Measurements from ENCODE around the gene ADAM22.

ADAM22 gene

DNA sequence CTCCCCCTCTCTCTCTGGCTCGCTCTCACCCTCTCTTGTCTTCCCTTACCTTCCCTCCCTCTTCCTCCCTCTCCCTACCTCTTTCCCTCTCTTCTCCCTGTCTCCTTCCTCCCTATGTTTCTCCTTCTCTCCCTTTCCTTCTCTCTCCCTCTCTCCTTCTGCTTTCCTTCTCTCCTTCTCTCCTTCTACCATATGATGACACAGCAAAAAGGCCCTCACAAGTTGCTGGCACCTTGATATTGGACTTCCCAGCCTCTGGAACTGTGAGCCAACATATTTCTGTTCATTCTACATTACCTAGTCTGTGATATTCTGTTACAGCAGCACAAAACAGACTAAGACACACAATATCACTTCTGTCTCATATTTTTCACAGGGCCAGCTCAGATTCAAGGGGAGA is 135.0 kb downstream of the ADAM22 start:
- H3K4me1 ChIP-seq (ENCODE audit: control insufficient read depth in 1 of 2, insufficient read depth in 1 of 2, low read depth in 1 of 2, low read length in 1 of 2): no peaks in the 10 kb centered on the region
- no peaks in the 10 kb centered on the region for H3K9me3 ChIP-seq
- H3K27ac ChIP-seq: no peak overlapping the region
- H3K4me3 ChIP-seq (ENCODE audit: low read depth in 1 of 2, low read length in 1 of 2): no peak overlapping the region
- no peaks in the 10 kb centered on the region for H3K36me3 ChIP-seq
- no peaks in the 10 kb centered on the region for H3K27me3 ChIP-seq
- TF ChIP-seq, protein P1, sequence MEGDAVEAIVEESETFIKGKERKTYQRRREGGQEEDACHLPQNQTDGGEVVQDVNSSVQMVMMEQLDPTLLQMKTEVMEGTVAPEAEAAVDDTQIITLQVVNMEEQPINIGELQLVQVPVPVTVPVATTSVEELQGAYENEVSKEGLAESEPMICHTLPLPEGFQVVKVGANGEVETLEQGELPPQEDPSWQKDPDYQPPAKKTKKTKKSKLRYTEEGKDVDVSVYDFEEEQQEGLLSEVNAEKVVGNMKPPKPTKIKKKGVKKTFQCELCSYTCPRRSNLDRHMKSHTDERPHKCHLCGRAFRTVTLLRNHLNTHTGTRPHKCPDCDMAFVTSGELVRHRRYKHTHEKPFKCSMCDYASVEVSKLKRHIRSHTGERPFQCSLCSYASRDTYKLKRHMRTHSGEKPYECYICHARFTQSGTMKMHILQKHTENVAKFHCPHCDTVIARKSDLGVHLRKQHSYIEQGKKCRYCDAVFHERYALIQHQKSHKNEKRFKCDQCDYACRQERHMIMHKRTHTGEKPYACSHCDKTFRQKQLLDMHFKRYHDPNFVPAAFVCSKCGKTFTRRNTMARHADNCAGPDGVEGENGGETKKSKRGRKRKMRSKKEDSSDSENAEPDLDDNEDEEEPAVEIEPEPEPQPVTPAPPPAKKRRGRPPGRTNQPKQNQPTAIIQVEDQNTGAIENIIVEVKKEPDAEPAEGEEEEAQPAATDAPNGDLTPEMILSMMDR (IDR thresholded peaks at IDR 0.05): no peak

GRCh38 chr7:88071994-88072714 is 138.1 kb downstream of the ADAM22 start:
- no peaks in the 10 kb centered on the region for H3K36me3 ChIP-seq
- no peak overlapping the region for H3K27ac ChIP-seq
- H3K4me1 ChIP-seq (ENCODE audit: control insufficient read depth in 1 of 2, insufficient read depth in 1 of 2, low read depth in 1 of 2, low read length in 1 of 2): no peaks in the 10 kb centered on the region
- no peaks in the 10 kb centered on the region for H3K9me3 ChIP-seq
- TF ChIP-seq, protein P1 (IDR thresholded peaks at IDR 0.05): no peak
- H3K4me3 ChIP-seq (ENCODE audit: low read depth in 1 of 2, low read length in 1 of 2): no peak overlapping the region
- H3K27me3 ChIP-seq: no peaks in the 10 kb centered on the region

DNA sequence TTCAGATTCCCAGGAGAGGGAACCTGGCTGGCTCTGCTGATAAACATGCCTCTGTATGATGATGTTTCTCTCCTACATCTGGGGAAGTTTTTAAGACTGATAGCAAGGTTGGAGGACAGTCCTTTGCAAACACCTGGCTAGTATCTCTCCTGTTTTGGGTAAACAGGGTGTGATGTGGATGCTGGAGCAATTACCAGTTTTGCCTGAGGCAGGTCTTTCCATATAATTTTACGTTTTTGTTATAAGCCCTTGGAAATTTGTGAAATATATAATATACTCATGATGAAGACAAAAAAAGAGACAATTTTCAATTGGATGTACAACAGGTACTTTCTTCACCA is 138.6 kb downstream of the ADAM22 start:
- H3K27me3 ChIP-seq: no peaks in the 10 kb centered on the region
- H3K36me3 ChIP-seq: no peaks in the 10 kb centered on the region
- TF ChIP-seq, protein P1 (IDR thresholded peaks at IDR 0.05): no peak
- no peak overlapping the region for H3K4me3 ChIP-seq (ENCODE audit: low read depth in 1 of 2, low read length in 1 of 2)
- no peaks in the 10 kb centered on the region for H3K4me1 ChIP-seq (ENCODE audit: control insufficient read depth in 1 of 2, insufficient read depth in 1 of 2, low read depth in 1 of 2, low read length in 1 of 2)
- no peak overlapping the region for H3K27ac ChIP-seq
- H3K9me3 ChIP-seq: no peaks in the 10 kb centered on the region

GRCh38 chr7:88073626-88074025 is 139.6 kb downstream of the ADAM22 start:
- no peaks in the 10 kb centered on the region for H3K36me3 ChIP-seq

DNA sequence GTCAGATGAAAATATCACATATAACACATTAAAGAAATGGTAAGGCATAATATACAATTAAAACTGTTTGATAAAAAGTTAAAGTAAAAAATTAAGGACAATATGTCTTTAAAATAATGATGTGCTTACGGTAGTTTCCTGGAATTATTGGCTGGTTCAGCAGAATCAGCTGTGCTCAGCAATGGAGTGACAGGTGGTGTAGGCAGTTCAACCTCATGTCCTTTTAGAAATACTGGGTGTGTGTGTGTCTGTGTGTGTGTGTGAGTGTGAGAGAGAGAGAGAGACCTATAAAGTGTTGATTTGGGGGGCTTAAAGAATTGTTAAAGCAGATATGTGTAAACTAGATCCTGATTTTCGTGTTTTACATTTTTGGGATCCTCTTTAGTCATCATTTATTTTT is 141.2 kb downstream of the ADAM22 start:
- Histone ChIP-seq H3K36me3 (no peaks in the 10 kb centered on the region), H3K4me3 (ENCODE audit: low read depth in 1 of 2, low read length in 1 of 2) (no peak overlapping the region), H3K4me1 (ENCODE audit: control insufficient read depth in 1 of 2, insufficient read depth in 1 of 2, low read depth in 1 of 2, low read length in 1 of 2) (no peaks in the 10 kb centered on the region), H3K27ac (no peak overlapping the region), H3K27me3 (no peaks in the 10 kb centered on the region), H3K9me3 (no peaks in the 10 kb centered on the region)
- TF ChIP-seq, protein P1 (IDR thresholded peaks at IDR 0.05): no peak

More at GRCh38 chr7:88073626-88074025, 139.6 kb downstream of the ADAM22 start:
- Histone ChIP-seq H3K27me3 (no peaks in the 10 kb centered on the region), H3K4me3 (ENCODE audit: low read depth in 1 of 2, low read length in 1 of 2) (no peak overlapping the region), H3K27ac (no peak overlapping the region), H3K9me3 (no peaks in the 10 kb centered on the region), H3K4me1 (ENCODE audit: control insufficient read depth in 1 of 2, insufficient read depth in 1 of 2, low read depth in 1 of 2, low read length in 1 of 2) (no peaks in the 10 kb centered on the region)
- TF ChIP-seq, protein P1 (IDR thresholded peaks at IDR 0.05): no peak

Measured in neutrophil (primary cell).